Suprapubic skin (tissue), 4 donors: ENCODE data around the gene SPC24.
"Not testable (repeated sequence)": the region's sequence is repeated elsewhere in the genome, so short reads cannot be mapped to it uniquely, and the experiment has no call there.

ENCODE experiments used
- CTCF ChIP-seq, 2 donors: fragments of 200-600 bp in 1 of 2; fragments of 450-650 bp in 1 of 2; sonication (generic) in 1 of 2; IDR thresholded peaks; one replicate each; pipeline ENCODE4 v1.5.1; 2016 to 2019; ENCODE audit warnings: antibody characterized with exemption in 2 of 2, mild to moderate bottlenecking in 1 of 2, moderate library complexity in 1 of 2
- EP300 ChIP-seq: sonication (generic); formaldehyde crosslinking; IDR thresholded peaks from one replicate; pipeline ENCODE4 v1.6.1; 2017; ENCODE audit warnings: antibody characterized with exemption
- POLR2A ChIP-seq, 2 donors: fragments of 450-650 bp; IDR thresholded peaks; one replicate each; pipeline ENCODE4 v1.6.1; 2017; ENCODE audit warnings: antibody characterized with exemption in 2 of 2, mild to moderate bottlenecking in 2 of 2, moderate library complexity in 2 of 2
- POLR2AphosphoS5 ChIP-seq, 3 donors: sonication (generic); formaldehyde crosslinking; IDR thresholded peaks; one replicate each; pipeline ENCODE4 v1.6.1; 2017; ENCODE audit warnings: antibody characterized with exemption in 3 of 3

GRCh38 chr19:11180975-11181374 is 25.4 kb upstream of the SPC24 start:
- not testable (repeated sequence) for TF ChIP-seq POLR2AphosphoS5 (IDR thresholded peaks at IDR 0.05); CTCF (IDR thresholded peaks at IDR 0.05); POLR2A (IDR thresholded peaks at IDR 0.05); EP300
